AG09309 (cell line): ENCODE measurements around the gene EIF4E3.

Source experiments
- DNase-seq: peaks from one replicate; pipeline ENCODE4 v3.0.0-alpha.2; 2010; ENCODE audit warnings: low read depth
- H3K4me3 ChIP-seq: 2 replicates; pipeline ENCODE4 v1.5.1; 2011; ENCODE audit warnings: mild to moderate bottlenecking, low read depth, low read length, moderate library complexity; ENCODE audit not compliant: control insufficient read depth
- TF ChIP-seq, protein P1 (sequence below): IDR thresholded peaks from 2 replicates; pipeline ENCODE4 v1.5.1; 2011; ENCODE audit warnings: mild to moderate bottlenecking, low read depth, low read length, inconsistent platforms; ENCODE audit not compliant: insufficient read depth, control insufficient read depth; ENCODE audit errors: missing control alignments

The EIF4E3 gene

DNA sequence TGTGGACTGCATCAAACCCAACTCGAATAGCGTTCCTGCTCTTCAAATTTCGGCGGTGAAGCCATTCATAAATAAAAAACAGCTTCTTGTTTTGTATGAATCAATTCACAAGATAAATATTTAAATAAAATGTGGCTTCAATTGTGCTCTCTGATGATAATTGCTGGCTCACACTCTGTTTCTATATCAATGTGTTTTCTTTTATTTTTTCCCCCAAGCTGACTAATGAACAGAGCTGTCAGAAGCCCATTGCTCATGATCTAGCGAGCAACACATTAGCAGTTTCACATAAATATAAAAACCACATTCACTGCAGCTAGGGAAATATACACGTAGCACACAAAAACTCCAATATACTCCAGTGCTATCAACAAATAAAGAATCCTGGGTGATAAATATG lies 96.7 kb downstream of the EIF4E3 start:
- TF ChIP-seq, protein P1, sequence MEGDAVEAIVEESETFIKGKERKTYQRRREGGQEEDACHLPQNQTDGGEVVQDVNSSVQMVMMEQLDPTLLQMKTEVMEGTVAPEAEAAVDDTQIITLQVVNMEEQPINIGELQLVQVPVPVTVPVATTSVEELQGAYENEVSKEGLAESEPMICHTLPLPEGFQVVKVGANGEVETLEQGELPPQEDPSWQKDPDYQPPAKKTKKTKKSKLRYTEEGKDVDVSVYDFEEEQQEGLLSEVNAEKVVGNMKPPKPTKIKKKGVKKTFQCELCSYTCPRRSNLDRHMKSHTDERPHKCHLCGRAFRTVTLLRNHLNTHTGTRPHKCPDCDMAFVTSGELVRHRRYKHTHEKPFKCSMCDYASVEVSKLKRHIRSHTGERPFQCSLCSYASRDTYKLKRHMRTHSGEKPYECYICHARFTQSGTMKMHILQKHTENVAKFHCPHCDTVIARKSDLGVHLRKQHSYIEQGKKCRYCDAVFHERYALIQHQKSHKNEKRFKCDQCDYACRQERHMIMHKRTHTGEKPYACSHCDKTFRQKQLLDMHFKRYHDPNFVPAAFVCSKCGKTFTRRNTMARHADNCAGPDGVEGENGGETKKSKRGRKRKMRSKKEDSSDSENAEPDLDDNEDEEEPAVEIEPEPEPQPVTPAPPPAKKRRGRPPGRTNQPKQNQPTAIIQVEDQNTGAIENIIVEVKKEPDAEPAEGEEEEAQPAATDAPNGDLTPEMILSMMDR, result no peak
- no peak for DNase-seq
- no peak overlapping the region for H3K4me3 ChIP-seq

DNA sequence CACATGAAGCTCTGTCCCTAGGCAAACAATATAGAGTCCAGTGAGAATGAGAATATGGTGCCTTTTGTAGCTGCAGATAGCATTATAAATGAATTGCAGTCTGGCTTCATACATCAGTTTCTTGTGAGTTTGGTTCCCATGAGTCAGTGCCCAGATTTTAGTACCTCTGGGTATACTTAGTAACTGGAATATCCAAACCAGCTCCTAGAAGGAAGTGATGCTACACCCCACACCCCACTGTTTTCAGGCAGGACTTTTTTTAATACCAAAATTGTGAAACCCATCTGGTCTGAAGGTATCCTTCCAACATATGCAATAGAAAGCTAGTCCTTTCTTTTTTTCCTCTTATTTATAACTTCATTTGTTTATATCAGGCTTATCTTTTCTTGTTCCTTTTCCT lies 99.5 kb downstream of the EIF4E3 start:
- DNase-seq, result no peak
- H3K4me3 ChIP-seq, result no peak overlapping the region
- TF ChIP-seq, protein P1, result no peak
